B cell (primary cell): ENCODE data around the gene CA5A. TPM values are rescaled to one million over a fixed set of nuclear protein-coding genes. Genes with fewer than 3 reads are reported as not detected.

Source experiments
- ATAC-seq: fragments of 200-7000 bp; cut with Tn5 transposase; one replicate; pipeline ENCODE4 v1.10.0; 2021; ENCODE audit warnings: low read depth, mild to moderate bottlenecking, moderate number of reproducible peaks, moderate library complexity
- CTCF ChIA-PET: fragments of 350-600 bp; sonication (Branson Sonifier 250); formaldehyde crosslinking; loops from one replicate; lab custom pipeline; 2021; ENCODE audit warnings: antibody characterized with exemption, inconsistent platforms; lab: Charles Lee
- POLR2A ChIA-PET: fragments of 350-600 bp; sonication (Branson Sonifier 250); formaldehyde crosslinking; loops from one replicate; lab custom pipeline; 2021; ENCODE audit warnings: antibody characterized with exemption; lab: Charles Lee
- DNase-seq: peaks from one replicate; pipeline ENCODE4 v3.0.0; 2013
- H2AFZ ChIP-seq: 2 replicates; pipeline ENCODE4 v1.6.1; 2012; ENCODE audit warnings: mild to moderate bottlenecking, low read depth, low read length; ENCODE audit not compliant: insufficient read depth, poor library complexity, severe bottlenecking
- H3K27ac ChIP-seq, 2 donors: 1 replicate in 1 of 2; 2 replicates in 1 of 2; pipeline ENCODE4 v1.5.1; 2012 to 2013; ENCODE audit warnings: low read length in 2 of 2, mild to moderate bottlenecking in 2 of 2, moderate library complexity in 1 of 2
- H3K27me3 ChIP-seq, 4 experiments: fragments of 200-600 bp in 1 of 4; sonication (generic) in 1 of 4; replicated peaks in 1 of 4; 1 replicate in 2 of 4; 2 replicates in 2 of 4; pipeline versions ENCODE4 v1.6.1 to v1.7.0; 2013 to 2016; ENCODE audit warnings: low read length in 3 of 4, mild to moderate bottlenecking in 2 of 4, mixed read lengths in 1 of 4, moderate library complexity in 1 of 4; ENCODE audit not compliant: insufficient read depth in 4 of 4, control insufficient read depth in 3 of 4; ENCODE audit errors: control extremely low read depth in 1 of 4
- H3K36me3 ChIP-seq, 2 experiments: replicated peaks in 1 of 2; 1 replicate in 1 of 2; 2 replicates in 1 of 2; pipeline versions ENCODE4 v1.6.1 to v1.7.1; 2013; ENCODE audit warnings: low read length in 1 of 2; ENCODE audit not compliant: insufficient read depth in 2 of 2, control insufficient read depth in 1 of 2; ENCODE audit errors: control extremely low read depth in 1 of 2, extremely low read depth in 1 of 2
- H3K4me1 ChIP-seq, 2 donors: fragments of 200-600 bp in 1 of 2; sonication (generic) in 1 of 2; 1 replicate in 1 of 2; 2 replicates in 1 of 2; pipeline versions ENCODE4 v1.5.1 to v1.6.1; 2013 to 2017; ENCODE audit warnings: low read length in 2 of 2; ENCODE audit not compliant: control insufficient read depth in 2 of 2, insufficient read depth in 2 of 2
- H3K4me2 ChIP-seq: replicated peaks from 2 replicates; pipeline ENCODE3; 2012; ENCODE audit warnings: mild to moderate bottlenecking, low read depth, low read length; ENCODE audit not compliant: poor library complexity, severe bottlenecking
- H3K4me3 ChIP-seq, 5 experiments: fragments of 200-600 bp in 1 of 5; sonication (generic) in 1 of 5; 1 replicate in 3 of 5; 2 replicates in 2 of 5; pipeline versions ENCODE4 v1.5.1 to v1.7.0; 2011 to 2016; ENCODE audit warnings: low read length in 4 of 5, mild to moderate bottlenecking in 4 of 5, low read depth in 2 of 5, control low read depth in 1 of 5, moderate library complexity in 1 of 5; ENCODE audit not compliant: insufficient read depth in 1 of 5; ENCODE audit errors: control extremely low read depth in 1 of 5, extremely low read depth in 1 of 5
- H3K79me2 ChIP-seq: fragments of 200-600 bp; sonication (generic); one replicate; pipeline ENCODE4 v1.6.0; 2016; ENCODE audit warnings: low read length; ENCODE audit not compliant: control insufficient read depth, insufficient read depth
- H3K9ac ChIP-seq: fragments of 200-600 bp; sonication (generic); 2 replicates; pipeline ENCODE4 v1.6.1; 2017; ENCODE audit warnings: mild to moderate bottlenecking, low read length, moderate library complexity
- H3K9me3 ChIP-seq, 3 donors: one replicate each; pipeline versions ENCODE4 v1.6.1 to v1.7.1; 2013; ENCODE audit warnings: low read length in 2 of 3; ENCODE audit not compliant: control insufficient read depth in 2 of 3, insufficient read depth in 1 of 3; ENCODE audit errors: control extremely low read depth in 1 of 3
- H4K20me1 ChIP-seq: 2 replicates; pipeline ENCODE4 v1.6.0; 2012; ENCODE audit warnings: mild to moderate bottlenecking, low read length; ENCODE audit not compliant: insufficient read depth, control insufficient read depth, poor library complexity, severe bottlenecking
- H3K27ac Mint-ChIP-seq: one replicate; pipeline ENCODE4 v1.8.0; 2021; ENCODE audit warnings: mixed read lengths
- H3K27me3 Mint-ChIP-seq: one replicate; pipeline ENCODE4 v1.8.0; 2021; ENCODE audit warnings: mixed read lengths
- H3K4me1 Mint-ChIP-seq: one replicate; pipeline ENCODE4 v1.8.0; 2021; ENCODE audit warnings: mixed read lengths
- H3K4me3 Mint-ChIP-seq: one replicate; pipeline ENCODE4 v1.8.0; 2021; ENCODE audit warnings: mixed read lengths
- H3K9me3 Mint-ChIP-seq: one replicate; pipeline ENCODE4 v1.8.0; 2022; ENCODE audit warnings: mixed read lengths; ENCODE audit not compliant: insufficient read depth
- CTCF ChIP-seq: fragments of 200-600 bp; IDR thresholded peaks from one replicate; pipeline ENCODE4 v1.8.0; 2022; ENCODE audit warnings: antibody characterized with exemption, mild to moderate bottlenecking
- EZH2 ChIP-seq: IDR thresholded peaks from 2 replicates; pipeline ENCODE4 v1.6.1; 2012; ENCODE audit warnings: borderline replicate concordance, low read depth, mild to moderate bottlenecking, moderate library complexity, low read length; ENCODE audit not compliant: insufficient read depth, poor library complexity, severe bottlenecking
- WGBS: methylation state at CpG from one replicate; pipeline ENCODE4 v1.1.5; 2013; ENCODE audit warnings: missing lambda C conversion rate; ENCODE audit not compliant: insufficient coverage; 5-methylcytosine and 5-hydroxymethylcytosine counted together
- intact Hi-C: fragments of 100-400 bp; cut with micrococcal nuclease; formaldehyde crosslinking; loops from one replicate; pipeline ENCODE4 v1.10.0; 2022
- polyA plus RNA-seq: library from polyadenylated mRNA; depleted of rRNA; stranded (reverse); fragments of >200 nt; gene quantifications from 2 replicates; pipeline ENCODE4 v1.2.3, GENCODE V29; 2012
- total RNA-seq, 2 donors: library from RNA; stranded (reverse); fragments of 120-200 nt in 1 of 2; gene quantifications; 1 replicate in 1 of 2; 2 replicates in 1 of 2; pipeline versions ENCODE4 v1.2.3 to v1.2.4, GENCODE V29; 2013 to 2022

Gene CA5A
- total and polyA plus RNA-seq, 2 donors (not counting 1 experiment from before 2014, with no cell fraction given), result 0.27 TPM; not detected in 1

- Histone ChIP-seq H3K27ac (no peak overlapping the region), H2AFZ (no peak overlapping the region), H3K9me3 (no peaks in the 10 kb centered on the region), H3K9ac (no peak overlapping the region), H4K20me1 (no peaks in the 10 kb centered on the region), H3K4me3 (no peak overlapping the region), H3K27me3 (no peaks in the 10 kb centered on the region), H3K79me2 (peaks cover 11% of the 10 kb centered on the region), H3K4me1 (peaks cover 0 to 25% of the 10 kb centered on the region in 2 donors), H3K4me2 (no peak overlapping the region), H3K36me3 (peaks cover 0 to 2% of the 10 kb centered on the region in 2 experiments)
- H3K4me3 Mint-ChIP-seq, result no peak overlapping the region
- no peaks in the 10 kb centered on the region for H3K27me3 Mint-ChIP-seq
- peaks cover 12% of the 10 kb centered on the region for H3K4me1 Mint-ChIP-seq
- 96% methylated on average over 22 of the region's 25 CpGs for WGBS
- ATAC-seq, result no peak
- CTCF ChIA-PET, result interaction anchor here (1.3 to 5.3 kb wide), 3 partner anchors 24 to 68 kb away, joined by 4 to 47 read pairs (median 12); no protein-coding TSS in a partner anchor
- TF ChIP-seq EZH2, result no peak
- no peak for TF ChIP-seq CTCF
- H3K27ac Mint-ChIP-seq, result no peak overlapping the region
- intact Hi-C loops, result no loop called here
- POLR2A ChIA-PET, result no interaction called here
- no peak for DNase-seq
- H3K9me3 Mint-ChIP-seq, result no peaks in the 10 kb centered on the region
Observed at GRCh38 chr16:87846705-87847466, 89.4 kb downstream of the CA5A start.
